Measurements from ENCODE around the gene C1orf174.

C1orf174 gene

GRCh38 chr1:3846541-3846940 lies 53.5 kb downstream of the C1orf174 start:
- H3K9me3 Mint-ChIP-seq = no peaks in the 10 kb centered on the region
- no peaks in the 10 kb centered on the region for H3K27me3 Mint-ChIP-seq (ENCODE audit: low read depth)
- no peaks in the 10 kb centered on the region for H3K4me1 Mint-ChIP-seq (ENCODE audit: low read depth)
- peaks cover 30% of the 10 kb centered on the region for H3K36me3 Mint-ChIP-seq (ENCODE audit: low read depth)
- DNase-seq (ENCODE audit: low spot score) = no peak
- no peak overlapping the region for H3K27ac Mint-ChIP-seq
- no peak overlapping the region for H3K4me3 Mint-ChIP-seq

DNA sequence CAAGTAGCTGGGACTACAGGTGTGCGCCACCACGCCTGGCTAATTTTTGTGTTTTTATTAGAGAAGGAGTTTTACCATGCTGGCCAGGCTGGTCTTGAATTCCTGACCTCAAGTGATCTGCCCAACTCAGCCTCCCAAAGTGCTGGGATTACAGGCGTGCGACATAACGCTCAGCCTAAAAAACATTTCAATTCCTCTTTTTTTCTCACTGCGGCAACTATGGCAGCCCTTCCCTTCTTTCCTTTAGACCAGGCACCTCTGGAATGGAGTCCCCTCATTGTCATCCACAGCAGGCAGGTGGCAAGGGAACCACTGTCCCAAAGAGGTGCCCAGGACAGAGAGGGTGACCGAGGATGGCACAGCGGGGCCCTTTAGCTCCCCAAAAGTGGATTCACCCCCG lies 57.2 kb downstream of the C1orf174 start:
- DNase-seq (ENCODE audit: low spot score) = no peak
- Mint-ChIP-seq H3K27me3 (ENCODE audit: low read depth) (no peaks in the 10 kb centered on the region), H3K27ac (no peak overlapping the region), H3K36me3 (ENCODE audit: low read depth) (peaks cover 54% of the 10 kb centered on the region), H3K9me3 (no peaks in the 10 kb centered on the region), H3K4me3 (no peak overlapping the region), H3K4me1 (ENCODE audit: low read depth) (no peaks in the 10 kb centered on the region)

GRCh38 chr1:3841491-3841890 lies 58.6 kb downstream of the C1orf174 start:
- Mint-ChIP-seq H3K27ac (no peak overlapping the region), H3K4me3 (no peak overlapping the region), H3K9me3 (peaks cover 5% of the 10 kb centered on the region), H3K4me1 (ENCODE audit: low read depth) (no peaks in the 10 kb centered on the region), H3K36me3 (ENCODE audit: low read depth) (peaks cover 65% of the 10 kb centered on the region), H3K27me3 (ENCODE audit: low read depth) (no peaks in the 10 kb centered on the region)
- DNase-seq (ENCODE audit: low spot score) = no peak

All from T-helper 2 cell treated with Interferon-gamma antibody and Interleukin-4, amounts not matched to agents 5 μg/mL and 100 μg/mL, for 36 hours (primary cell).